Stimulated activated CD4-positive, alpha-beta T cell treated with anti-CD3 and anti-CD28 coated beads, Interleukin-1b, Interleukin-23, amount 100 ng/mL, for 1 hour (primary cell): ENCODE data around the gene HIVEP3.

Experiments used
- DNase-seq, 2 donors: peaks; one replicate each; pipeline ENCODE4 v3.0.0-alpha.2; 2020; ENCODE audit warnings: low read depth in 2 of 2

Gene HIVEP3

DNA sequence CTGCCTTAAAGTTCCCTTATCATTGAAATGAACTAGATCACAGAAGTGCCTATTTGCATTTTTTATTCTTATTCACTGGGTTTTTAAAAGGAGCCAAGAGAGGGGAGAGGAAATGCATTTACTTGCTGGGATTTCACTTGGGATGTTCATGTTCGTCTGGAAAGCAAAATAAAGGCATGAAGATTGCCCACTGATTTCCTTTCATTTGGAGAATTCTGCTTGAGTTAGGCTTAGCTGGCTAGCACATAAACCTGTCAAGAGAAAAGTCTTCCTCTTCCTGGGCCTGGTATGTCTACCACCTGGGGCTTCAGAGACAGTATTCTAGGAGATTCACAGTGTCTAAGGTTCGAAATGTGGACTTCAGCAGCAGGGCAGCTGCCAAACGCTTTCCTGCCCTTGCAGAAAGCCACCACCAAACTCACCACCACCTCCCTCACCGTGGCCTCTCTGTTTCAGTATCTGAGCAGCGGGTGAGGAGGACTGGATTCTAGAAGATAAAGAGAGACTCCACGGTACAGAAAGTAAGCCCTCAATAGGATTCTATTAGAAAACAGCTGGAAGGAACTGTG, 44.5 kb downstream of the HIVEP3 start:
- no peak for DNase-seq

DNA sequence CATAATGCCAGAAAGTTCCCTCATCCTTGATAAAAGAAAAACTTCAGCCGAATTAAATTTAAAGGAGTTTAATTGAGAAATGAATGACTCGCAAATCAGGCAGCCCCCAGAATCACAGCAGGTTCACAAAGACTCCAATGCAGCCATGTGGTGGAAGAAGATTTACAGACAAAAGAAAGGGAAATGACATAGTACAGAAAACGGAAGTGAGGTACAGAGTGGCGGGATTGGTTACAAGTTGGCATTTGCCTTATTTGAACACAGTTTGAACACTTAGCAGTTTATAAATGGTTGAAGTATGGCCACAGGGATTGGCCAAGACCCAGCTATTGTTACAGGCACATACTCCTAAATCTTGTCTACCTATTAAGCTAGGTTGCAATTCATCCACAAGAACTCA, 46.6 kb downstream of the HIVEP3 start:
- DNase-seq: no peak

GRCh38 chr1:41870076-41870562, 48.6 kb downstream of the HIVEP3 start:
- no peak for DNase-seq

- DNase-seq: no peak
These were observed 50.3 kb downstream of the HIVEP3 start for GRCh38 chr1:41868241-41868998.

DNA sequence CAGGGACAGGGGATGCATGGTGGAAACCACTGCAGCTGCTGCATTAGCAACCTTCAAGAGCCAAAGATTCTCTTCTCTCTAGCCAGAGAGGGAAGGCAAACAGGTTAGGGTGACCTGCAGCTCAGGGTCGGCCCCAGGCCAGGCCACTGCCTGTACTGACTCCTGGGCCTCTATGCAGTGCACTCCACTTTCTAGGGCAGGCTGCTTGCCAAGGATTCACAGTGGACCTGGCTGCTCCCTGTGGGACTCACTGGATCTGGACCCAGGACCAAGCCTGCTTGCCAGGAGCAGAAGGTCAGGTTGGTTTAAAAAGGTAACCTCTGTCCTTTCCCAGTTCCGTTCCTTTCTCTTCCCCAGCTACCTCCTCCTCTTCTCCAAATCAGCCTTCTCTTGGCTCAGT, 52.4 kb downstream of the HIVEP3 start:
- DNase-seq: no peak

GRCh38 chr1:41864471-41865040, 54.2 kb downstream of the HIVEP3 start:
- DNase-seq: no peak

GRCh38 chr1:41863718-41864117, 55.0 kb downstream of the HIVEP3 start:
- no peak for DNase-seq

DNA sequence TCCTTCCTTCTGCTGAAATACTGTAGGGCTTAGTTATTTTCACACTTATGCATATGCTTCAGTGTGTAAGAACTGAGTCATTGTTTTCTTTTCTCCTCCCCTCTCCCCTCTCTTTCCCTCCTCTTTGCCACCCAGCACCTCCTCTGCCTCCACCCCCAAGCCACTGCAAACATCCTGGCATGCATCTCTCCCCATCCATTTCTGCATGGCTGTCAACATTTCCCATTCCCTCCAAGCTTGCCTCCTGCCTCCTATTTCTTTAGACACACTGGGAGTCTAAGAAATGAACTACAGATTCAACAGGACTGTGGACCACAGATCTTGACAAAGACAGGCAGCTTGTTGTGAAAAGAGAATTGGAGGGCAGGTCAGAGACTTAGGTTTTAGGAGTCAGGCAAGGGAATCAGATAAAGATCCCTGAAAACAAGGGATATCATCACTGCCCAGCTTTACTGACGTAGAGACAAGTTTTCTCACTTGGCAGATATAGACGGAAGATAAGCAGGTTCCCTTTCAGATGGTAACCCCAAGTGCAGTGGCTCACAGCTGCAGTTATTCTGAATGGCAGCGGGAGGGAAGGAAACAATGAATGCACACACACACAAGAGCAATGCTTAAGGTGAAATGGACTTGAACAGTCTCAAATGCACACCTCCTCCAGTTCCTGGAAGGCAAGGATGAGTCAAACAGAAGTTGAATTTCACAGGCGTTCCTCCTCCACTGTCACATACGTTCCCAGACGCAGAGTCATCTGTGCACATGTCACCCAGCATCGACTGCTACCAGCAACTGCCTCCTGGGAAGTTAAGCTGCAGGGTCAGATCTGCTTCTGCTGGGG, 56.1 kb downstream of the HIVEP3 start:
- peak in 1 of 2 donors; percentile 24 for DNase-seq

DNA sequence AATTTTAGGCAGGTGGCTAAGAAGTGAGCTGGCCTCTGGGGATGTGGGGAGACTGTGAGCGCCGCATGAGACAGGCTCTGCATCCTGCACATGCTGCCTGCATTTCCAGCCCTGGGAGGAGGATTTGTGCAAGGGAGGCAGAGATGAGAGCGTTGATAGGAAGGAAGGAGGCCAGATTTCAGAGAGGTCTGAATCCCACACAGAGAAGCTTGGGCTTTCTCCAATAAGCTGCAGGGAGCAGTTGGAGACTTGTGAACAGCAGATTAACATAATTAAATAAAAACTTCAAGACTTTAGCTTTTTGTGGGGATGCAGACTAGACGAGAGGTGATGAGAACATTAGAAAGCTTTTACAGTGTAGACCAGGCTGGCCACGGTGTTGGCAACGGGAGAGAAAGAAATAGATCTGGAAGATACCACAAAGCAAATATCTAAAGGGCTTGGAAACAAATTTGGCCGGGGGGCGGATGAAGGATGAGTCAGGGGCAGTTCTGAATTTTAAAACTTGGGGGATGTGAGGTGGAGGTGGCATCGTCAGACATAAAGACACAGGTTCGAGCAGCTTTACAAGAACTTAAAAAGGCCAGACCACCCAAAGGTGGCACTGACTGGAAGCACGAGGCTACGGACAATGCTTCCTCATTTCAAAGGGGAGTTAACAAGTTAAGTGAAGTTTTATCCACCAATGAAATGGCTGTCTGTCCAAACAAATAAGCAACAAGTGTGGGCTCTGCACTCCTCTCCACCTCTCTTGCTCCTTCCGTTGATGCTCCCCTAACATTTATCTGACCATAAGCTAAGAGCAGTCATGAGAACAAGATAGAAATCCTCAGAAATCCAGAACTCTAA, 57.0 kb downstream of the HIVEP3 start:
- no peak for DNase-seq

GRCh38 chr1:41860771-41861170, 58.0 kb downstream of the HIVEP3 start:
- DNase-seq: no peak

DNA sequence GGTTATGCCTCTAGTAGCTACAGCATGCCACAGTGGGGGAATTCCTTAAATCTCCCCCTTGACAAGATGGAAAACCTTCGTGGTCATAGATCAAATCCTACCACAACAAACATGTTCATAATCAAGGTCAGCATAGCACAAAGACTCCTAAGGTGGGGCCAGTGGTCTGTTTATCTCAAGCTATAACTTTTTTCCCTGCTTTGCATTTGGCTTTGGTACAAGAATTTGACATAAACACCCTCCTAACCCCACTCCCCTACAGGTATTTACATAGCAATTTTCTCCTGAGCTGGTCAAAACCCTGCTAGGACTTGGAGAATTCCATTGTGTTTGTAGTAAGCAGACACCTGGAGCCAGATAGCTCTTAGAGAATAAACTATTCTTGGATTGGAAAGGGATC, 58.5 kb downstream of the HIVEP3 start:
- DNase-seq: no peak

DNA sequence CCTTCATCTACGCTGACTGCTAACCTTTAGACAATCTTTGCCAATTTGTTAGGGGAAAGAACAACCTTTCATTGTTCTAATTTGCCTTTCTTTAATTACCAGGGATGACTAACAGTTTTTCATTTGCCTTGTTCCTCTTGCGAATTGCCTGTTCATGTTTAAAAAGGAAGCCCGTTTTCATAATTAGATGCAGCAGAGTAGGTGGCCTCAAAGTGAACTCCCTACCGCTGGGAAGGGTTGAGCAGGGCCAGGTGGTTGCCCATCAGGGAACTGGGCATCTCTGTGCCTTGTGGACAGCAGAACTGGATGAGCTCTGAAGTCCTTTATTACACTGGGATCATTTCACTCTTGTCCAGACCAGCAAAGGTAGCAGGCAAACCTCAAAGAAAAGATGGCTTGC, 59.0 kb downstream of the HIVEP3 start:
- no peak for DNase-seq

DNA sequence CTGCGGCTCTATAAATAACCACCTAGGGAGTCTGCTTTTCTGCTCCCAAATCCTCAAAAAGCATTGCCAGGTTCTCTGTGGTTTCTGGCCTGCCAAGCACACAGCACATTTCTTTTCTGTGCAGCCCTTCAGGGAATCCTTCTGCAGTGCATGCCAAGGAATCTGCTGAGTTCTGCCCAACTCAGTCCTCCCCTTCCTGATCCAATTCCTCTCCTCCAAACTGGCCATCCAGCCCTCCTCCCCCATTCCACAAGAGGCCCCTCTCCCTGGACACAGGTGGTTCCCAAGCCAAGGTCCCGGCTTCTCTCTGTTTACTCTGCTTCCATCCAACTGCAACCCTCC, 61.8 kb downstream of the HIVEP3 start:
- no peak for DNase-seq

DNA sequence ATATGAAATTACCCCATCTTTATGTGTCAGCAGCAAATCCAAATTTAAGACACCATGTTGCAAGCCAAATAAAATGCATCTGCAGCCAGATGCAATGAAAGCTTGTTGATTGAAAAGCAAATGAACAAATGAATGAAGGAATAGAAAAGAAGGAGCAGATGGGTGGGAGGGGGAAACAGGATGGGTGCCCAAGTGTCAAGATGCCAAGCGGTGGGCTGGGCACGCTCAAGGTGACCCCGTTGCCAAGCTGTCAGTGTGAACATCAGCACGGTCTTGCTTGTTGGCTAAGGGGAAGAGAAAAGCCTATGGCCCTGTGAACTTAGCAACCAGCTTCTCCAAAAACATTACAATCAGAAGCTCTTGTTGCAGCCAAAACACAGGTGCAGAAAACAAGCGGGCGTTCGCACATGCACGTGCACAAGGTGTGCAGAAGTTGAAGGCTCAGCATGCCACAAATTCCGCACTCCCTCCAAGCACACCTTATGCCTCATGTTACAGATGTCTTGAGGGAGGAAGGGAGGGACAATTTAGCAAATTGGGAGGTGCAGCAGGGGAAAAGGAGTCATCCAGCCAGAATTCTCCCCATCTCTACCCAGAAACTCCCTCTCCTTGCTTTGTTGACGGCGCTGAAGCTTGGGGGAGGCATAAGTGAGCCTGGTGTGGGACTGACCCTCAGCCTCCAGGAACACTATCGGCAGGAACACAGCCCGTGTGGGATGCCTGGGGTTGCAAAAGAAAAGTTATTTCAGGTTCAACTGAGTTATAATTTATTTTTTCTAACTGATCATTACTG, 62.4 kb downstream of the HIVEP3 start:
- no peak for DNase-seq

- DNase-seq: no peak
These were observed 63.0 kb downstream of the HIVEP3 start for GRCh38 chr1:41855713-41856112.

GRCh38 chr1:41853907-41854306, 64.8 kb downstream of the HIVEP3 start:
- DNase-seq: no peak

GRCh38 chr1:41852091-41852490, 66.6 kb downstream of the HIVEP3 start:
- DNase-seq: no peak

- no peak for DNase-seq
These were observed 67.1 kb downstream of the HIVEP3 start for GRCh38 chr1:41851589-41851988.

GRCh38 chr1:41850029-41850428, 68.7 kb downstream of the HIVEP3 start:
- DNase-seq: no peak

DNA sequence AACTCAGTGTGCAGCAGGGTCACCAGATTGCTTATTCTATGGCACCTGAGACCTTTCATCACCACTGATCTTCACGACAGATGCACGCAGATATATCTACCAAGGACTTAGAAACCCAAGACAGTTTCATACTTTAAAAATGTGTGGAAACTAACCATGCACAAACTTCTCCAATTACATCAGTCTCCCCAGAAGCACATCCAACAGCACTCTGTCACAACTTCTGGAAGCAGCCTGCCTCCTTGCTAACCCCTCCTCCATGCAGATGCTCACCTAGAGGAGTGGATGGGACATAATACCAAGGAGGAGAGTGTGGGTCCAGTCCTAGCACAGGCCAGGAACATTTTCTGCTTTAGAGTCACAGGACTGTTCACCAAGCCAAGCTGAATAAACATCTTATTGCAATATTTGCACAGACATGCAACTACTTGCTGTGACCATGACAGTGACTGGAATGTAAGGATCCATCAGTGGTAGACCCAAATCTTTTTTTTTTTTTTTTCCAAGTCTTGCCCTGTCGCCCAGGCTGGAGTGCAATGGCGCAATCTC, 69.4 kb downstream of the HIVEP3 start:
- no peak for DNase-seq
